Iris pigment epithelial cell (primary cell): ENCODE measurements around the gene SUCNR1.
"Not testable (repeated sequence)": the region's sequence is repeated elsewhere in the genome, so short reads cannot be mapped to it uniquely, and the experiment has no call there.

Experiments
- DNase-seq: peaks from one replicate; pipeline ENCODE4 v3.0.0-alpha.2; 2011; ENCODE audit warnings: low read depth

Gene SUCNR1

DNA sequence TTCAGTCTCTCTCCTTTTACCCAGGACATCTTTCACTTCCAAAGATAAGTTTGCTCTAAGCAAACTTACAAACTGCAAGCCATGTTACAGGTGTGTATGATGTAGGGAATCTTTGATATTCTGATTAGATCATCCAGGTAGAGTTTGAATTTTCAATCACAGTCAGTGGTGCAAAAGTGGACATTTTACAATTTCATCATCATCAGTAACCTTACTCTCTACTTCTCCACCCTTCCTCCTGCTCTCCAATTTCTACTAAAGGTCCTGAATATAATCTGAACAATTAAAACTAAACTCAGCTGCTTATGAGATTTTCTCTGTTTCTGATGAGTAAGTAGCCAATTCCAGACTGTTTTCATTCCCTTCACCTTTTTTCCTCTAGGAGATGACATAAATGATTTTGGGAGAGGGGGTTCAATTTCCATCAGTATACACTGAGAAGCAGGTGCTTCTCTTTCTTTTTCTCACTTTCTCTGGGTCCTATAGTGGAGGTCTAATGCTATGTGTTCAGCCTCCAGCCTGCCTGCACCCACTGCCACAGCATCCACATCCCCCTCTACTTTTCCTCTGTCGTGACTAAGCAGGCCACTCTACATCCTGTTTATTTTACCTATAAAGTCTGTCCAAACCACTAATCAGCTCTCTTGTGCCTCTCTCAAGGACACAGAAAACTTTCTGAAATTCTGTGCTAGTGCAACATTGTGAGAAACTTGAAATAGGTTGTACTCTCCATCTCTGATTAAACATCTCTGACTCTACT is 27.6 kb downstream of the SUCNR1 start:
- peak; percentile 53 for DNase-seq

DNA sequence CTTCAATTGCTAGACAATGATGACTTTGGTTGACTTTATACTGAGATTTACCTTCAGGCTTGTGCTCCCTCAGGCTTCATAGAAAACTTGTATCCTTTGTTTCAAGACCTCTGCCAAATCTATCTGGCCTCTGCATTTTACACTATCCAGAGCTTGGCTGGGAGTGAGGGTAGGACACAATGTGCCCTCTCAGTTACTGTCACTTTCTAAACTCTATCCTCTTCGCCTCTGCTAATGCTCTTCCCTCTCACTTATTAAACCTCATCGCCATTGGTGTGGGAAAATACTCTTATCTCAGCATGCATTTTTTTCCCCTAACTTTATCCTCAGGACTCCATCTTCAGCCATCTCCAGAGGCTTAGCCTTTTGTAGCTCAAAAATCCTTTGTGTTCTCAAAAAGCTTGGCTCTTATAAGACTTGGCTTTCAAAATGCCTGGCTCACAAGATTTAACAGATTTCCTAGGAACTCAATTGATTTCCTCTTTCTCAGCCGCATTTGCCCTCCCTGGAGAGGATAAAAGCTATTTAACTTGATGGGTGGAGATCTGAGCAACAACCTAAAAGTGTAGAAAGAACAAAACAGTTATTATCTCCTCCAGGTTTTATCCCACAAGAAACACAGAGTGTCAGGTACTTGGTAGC is 28.3 kb downstream of the SUCNR1 start:
- no peak for DNase-seq

DNA sequence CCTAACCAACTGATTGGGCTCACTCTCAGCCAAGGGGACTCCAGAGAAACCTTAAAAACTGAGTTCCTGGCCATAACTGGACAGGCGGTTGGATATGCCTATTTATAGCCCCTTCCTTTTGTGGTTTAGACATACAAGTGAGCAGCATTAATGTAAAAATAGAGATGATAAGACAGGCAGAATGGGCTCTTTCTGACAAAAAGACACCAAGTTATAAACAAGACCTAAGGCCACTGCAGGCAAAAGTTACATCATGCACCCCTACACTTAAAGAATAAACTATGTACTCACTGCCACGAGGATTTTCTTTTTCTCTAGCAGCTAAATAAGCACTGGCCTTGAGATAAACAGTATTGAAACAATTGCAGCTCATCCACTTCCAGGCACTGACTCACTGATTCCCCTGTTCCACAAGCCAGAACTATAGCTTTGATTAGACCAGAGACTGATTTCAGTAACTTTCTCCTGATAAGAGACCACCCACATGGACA is 30.1 kb downstream of the SUCNR1 start:
- peak; percentile 89 for DNase-seq

DNA sequence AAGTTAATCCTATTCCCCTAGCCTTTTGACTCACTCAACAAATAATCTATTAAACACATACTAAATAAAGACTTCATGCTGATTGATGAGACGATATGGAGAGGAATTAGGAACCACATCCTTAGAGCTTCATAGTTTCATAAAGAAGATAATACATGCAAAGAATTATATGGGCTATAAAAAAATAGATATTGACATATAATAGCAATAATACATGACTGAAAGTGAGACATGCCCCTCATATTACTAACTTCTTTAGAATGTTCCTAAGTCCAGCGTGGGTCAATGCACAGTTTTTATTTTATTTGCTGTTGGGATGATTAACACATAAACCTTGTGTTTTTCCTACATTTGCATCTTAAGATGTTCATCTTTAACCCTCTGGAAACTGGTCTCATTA is 32.2 kb downstream of the SUCNR1 start:
- DNase-seq = no peak

DNA sequence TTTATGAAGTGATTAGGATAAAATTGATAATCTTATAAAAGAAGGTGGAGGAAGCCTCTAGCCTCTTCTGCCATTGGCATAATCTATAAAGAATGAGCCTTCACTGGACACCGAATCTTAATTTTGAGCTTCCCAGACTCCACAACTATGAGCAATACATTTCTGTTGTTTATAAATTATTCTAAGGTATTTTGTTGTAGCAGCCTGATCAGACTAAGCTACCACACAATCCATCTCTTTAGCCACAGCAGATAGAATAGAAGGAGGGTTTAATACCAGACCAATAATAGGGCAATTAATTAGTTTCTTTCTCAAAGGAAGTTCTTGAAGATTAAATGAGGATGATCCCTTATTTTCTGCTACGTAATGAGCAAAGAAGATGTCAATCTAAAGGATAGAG is 33.3 kb downstream of the SUCNR1 start:
- DNase-seq = no peak

GRCh38 chr3:151908399-151908798 is 35.0 kb downstream of the SUCNR1 start:
- DNase-seq = no peak

DNA sequence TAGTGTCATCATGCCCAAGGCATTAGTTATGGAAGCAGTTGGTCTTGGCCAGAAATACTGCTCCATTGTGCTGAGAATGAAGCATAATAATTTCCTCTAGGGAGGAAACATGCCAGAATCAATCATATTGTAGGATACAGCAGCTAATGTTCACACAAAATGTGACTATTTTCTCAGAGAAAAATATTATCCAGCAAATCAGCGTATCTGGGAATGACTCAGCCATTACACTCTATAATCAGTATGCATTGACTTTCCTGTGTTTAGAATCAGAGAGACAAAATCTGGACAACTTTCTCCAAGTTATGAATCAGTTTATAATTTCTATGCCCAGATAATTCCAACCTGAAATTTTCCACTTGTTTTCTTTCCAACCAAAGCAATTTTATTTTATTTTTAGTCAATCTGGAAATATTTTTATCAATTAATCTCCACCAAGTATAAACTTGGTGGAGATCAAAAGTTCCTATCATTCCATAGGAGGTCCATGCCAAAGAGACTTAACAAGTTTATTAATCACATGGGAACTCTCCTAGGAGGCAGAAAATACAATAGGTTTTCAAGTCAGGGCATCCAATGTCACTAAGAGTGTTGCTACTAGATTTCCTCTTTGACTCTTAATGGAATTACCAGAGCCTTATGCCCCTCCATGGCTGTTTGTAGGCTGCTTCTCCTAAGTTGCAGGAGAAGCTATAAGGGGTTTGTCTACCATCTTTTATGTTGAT is 36.4 kb downstream of the SUCNR1 start:
- DNase-seq = peak; percentile 64

GRCh38 chr3:151911462-151911861 is 38.0 kb downstream of the SUCNR1 start:
- DNase-seq = no peak

GRCh38 chr3:151912028-151912427 is 38.6 kb downstream of the SUCNR1 start:
- DNase-seq = peak; percentile 69

- DNase-seq = no peak
Observed at GRCh38 chr3:151916781-151917180, 43.3 kb downstream of the SUCNR1 start.

- peak; percentile 79 for DNase-seq
Observed at GRCh38 chr3:151918253-151919029, 45.0 kb downstream of the SUCNR1 start.

- DNase-seq = no peak
Observed at GRCh38 chr3:151919030-151919328, 45.5 kb downstream of the SUCNR1 start.

- DNase-seq = no peak
Observed at GRCh38 chr3:151919446-151919845, 46.0 kb downstream of the SUCNR1 start.

DNA sequence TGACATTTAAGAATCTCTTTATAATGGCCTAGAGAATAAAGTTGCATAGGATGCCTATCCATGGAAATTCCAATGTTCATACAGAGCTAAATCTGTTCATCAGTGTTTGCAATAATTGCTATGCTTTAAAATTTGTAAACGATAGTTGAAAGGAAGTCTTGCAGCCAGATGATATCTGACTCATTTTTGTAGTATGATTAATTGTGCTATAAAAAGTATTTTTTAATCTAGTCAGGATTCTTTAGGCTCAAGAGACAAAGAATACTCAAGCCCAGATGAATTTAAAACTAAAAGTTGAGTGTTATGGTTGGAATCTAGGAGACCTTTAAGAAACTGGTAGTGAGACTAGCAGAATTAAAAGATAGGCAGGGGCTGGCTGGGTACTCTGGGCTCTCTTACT is 50.5 kb downstream of the SUCNR1 start:
- DNase-seq = peak; percentile 63

- DNase-seq = no peak
Observed at GRCh38 chr3:151924753-151925152, 51.3 kb downstream of the SUCNR1 start.

- peak; percentile 57 for DNase-seq
Observed at GRCh38 chr3:151925419-151925818, 52.0 kb downstream of the SUCNR1 start.

GRCh38 chr3:151925876-151926275 is 52.4 kb downstream of the SUCNR1 start:
- DNase-seq = peak; percentile 87

- peak; percentile 89 for DNase-seq
Observed at GRCh38 chr3:151926956-151927355, 53.5 kb downstream of the SUCNR1 start.

DNA sequence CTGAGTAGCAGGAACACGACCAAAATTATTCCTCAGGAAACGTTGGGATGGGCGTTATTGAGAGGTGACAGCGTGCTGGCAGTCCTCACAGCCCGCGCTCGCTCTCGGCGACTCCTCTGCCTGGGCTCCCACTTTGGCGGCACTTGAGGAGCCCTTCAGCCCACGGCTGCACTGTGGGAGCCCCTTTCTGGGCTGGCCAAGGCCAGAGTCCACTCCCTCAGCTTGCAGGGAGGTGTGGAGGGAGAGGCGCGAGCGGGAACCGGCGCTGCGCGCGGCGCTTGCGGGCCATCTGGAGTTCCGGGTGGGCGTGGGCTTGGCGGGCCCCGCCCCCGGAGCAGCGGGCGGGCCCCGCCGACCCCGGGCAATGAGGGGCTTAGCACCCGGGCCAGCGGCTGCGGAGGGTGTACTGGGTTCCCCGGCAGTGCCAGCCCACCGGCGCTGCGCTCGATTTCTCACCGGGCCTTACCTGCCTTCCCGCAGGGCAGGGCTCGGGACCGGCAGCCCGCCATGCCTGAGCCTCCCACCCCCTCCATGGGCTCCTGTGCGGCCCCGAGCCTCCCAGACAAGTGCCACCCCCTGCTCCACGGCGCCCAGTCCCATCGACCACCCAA is 54.6 kb downstream of the SUCNR1 start:
- DNase-seq = not testable (repeated sequence)

DNA sequence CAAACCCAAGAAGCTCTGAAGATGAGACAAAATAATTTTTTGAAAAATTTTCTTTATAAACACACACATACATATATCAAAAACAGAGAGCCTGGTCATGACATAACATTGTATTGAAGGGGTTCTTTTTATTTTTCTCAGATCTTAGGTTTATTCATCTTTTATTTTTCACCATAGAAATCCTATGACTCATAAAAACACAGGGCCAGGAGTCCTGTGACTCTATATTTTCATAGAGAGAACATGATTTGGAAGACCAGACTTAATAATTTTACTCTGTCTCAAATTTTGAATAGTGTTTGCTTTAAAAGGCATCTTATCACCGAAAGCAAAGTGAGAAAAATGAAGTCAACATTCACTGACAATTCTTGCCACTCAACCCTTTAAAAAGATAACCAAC is 57.7 kb downstream of the SUCNR1 start:
- DNase-seq = peak; percentile 58

GRCh38 chr3:151933234-151933853 is 59.9 kb downstream of the SUCNR1 start:
- DNase-seq = no peak
